Lower leg skin (tissue), 4 donors: ENCODE data around the gene SPPL2A. TPM values are rescaled to one million over a fixed set of nuclear protein-coding genes. Genes with fewer than 3 reads are reported as not detected.

Source experiments
- DNase-seq, 2 donors: peaks; one replicate each; pipeline ENCODE4 v3.0.0-alpha.2; 2019; ENCODE audit warnings: low spot score in 2 of 2
- H3K4me3 ChIP-seq: fragments of 200-600 bp; sonication (generic); 2 replicates; pipeline ENCODE4 v1.5.1; 2017; ENCODE audit warnings: mild to moderate bottlenecking, low read depth; ENCODE audit not compliant: poor library complexity, severe bottlenecking
- POLR2A ChIP-seq, 2 donors: fragments of 450-650 bp; IDR thresholded peaks; one replicate each; pipeline ENCODE4 v1.6.1; 2016 to 2017; ENCODE audit warnings: antibody characterized with exemption in 2 of 2, mild to moderate bottlenecking in 1 of 2, moderate library complexity in 1 of 2
- WGBS, 2 donors: methylation state at CpG; one replicate each; pipeline ENCODE4 v1.1.5; 2018; 5-methylcytosine and 5-hydroxymethylcytosine counted together
- intact Hi-C: fragments of 100-400 bp; cut with DNase I; formaldehyde crosslinking; loops from one replicate; pipeline ENCODE4 v1.15.0; 2023; ENCODE audit warnings: low total_unique reads
- total RNA-seq, 4 donors: library from RNA; depleted of rRNA; stranded (reverse); fragments of >200 nt; gene quantifications; one replicate each; pipeline ENCODE4 v1.1.0, GENCODE V29; 2016
- TF ChIP-seq, protein P1 (sequence below), 3 donors: fragments of 450-650 bp; IDR thresholded peaks; one replicate each; pipeline ENCODE4 v1.5.1; 2016; ENCODE audit warnings: antibody characterized with exemption in 3 of 3, mild to moderate bottlenecking in 3 of 3, moderate library complexity in 2 of 3

Gene SPPL2A
- total RNA-seq, 4 donors from 2014 or later, result 116 to 404 (median 151) TPM

DNA sequence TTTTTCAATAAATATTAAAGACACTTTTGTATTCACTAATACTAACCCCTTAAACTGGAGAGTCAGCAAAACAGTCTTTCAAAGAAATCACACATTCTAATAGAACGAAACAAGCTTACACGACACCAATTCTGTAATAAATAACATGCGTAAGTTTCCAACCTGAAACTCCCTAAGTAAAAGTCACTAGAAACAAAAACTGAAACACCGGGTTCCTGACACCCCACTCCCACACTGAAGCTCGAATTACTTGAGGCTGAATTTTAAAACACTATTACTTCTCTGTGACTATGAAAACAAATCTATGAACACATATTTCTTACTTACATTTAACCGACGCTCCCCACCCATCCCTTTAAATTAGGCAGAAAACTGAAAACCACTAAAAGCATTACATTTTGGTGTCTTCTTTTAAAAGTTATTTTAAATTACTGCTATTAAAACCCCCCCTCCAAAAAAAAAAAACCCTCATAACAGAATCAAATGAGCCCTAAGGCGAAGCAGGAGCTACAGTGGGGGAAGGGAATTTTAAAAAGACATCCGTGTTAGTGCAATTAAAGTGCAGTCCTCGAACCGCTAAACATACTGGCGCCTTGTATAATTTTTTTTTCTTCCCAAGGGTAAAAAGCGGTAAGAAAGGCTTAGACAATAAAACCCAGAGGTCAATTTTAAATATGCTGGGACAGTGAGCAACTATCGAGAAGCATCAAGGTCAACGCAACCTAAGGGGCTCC lies 878 bp downstream of the SPPL2A start:
- 1% methylated on average over 15 of the region's 15 CpGs for WGBS, 2 donors
- H3K4me3 ChIP-seq, result peak overlapping the region; percentile 57
- no peak for TF ChIP-seq POLR2A (IDR thresholded peaks at IDR 0.05)
- TF ChIP-seq, protein P1, sequence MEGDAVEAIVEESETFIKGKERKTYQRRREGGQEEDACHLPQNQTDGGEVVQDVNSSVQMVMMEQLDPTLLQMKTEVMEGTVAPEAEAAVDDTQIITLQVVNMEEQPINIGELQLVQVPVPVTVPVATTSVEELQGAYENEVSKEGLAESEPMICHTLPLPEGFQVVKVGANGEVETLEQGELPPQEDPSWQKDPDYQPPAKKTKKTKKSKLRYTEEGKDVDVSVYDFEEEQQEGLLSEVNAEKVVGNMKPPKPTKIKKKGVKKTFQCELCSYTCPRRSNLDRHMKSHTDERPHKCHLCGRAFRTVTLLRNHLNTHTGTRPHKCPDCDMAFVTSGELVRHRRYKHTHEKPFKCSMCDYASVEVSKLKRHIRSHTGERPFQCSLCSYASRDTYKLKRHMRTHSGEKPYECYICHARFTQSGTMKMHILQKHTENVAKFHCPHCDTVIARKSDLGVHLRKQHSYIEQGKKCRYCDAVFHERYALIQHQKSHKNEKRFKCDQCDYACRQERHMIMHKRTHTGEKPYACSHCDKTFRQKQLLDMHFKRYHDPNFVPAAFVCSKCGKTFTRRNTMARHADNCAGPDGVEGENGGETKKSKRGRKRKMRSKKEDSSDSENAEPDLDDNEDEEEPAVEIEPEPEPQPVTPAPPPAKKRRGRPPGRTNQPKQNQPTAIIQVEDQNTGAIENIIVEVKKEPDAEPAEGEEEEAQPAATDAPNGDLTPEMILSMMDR (IDR thresholded peaks at IDR 0.05), result no peak
- DNase-seq, result peak in 1 of 2 donors; percentile 12
- intact Hi-C loops, result no loop called here

DNA sequence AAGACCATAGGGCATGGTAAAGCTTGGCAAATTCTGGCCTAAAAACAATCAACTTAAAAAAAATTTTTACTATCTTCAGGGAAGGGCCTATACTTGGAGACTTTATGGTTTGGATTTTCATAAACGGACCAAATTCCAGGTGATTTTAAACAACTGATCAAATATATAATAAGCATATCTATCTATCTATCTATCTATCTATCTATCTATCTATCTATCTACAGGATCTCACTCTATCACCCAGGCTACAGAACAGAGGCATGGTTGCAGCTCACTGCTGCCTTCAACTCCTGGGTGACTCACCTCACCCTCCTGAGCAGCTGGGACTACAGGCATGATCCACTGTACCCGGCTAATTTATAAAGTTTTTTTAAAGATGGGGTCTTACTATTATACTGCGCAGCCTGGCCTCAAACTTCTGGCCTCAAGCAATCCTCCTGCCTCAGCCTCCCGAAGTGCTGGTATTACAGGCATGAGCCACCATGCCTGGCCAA lies 6.7 kb downstream of the SPPL2A start:
- peak in 1 of 2 donors; percentile 39 for DNase-seq
- TF ChIP-seq POLR2A (IDR thresholded peaks at IDR 0.05), result no peak
- TF ChIP-seq, protein P1 (IDR thresholded peaks at IDR 0.05), result no peak
- intact Hi-C loops, result no loop called here
- H3K4me3 ChIP-seq, result no peak overlapping the region
- WGBS, 2 donors, result 64 to 76% methylated on average over 4 of the region's 4 CpGs

DNA sequence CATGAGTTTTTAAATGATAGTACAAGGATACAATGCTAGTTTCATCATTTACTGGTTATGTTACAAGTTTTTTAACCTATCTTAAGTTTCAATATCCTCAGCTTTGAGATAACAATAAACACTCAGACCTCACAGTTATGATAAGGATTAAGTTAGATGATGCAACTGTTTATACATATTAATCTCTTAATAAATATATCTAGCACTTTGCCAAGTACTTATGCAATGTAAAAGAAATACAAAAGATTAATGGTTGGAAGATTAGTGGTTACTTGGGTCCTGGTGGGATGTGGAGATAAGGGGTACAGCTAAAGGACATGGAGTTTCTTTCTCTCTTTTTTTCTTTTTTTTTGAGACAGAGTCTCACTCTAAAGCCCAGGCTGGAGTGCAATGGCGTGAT lies 12.0 kb downstream of the SPPL2A start:
- 86 to 93% methylated on average over 1 of the region's 1 CpG for WGBS, 2 donors
- DNase-seq, result no peak
- intact Hi-C loops, result no loop called here
- no peak for TF ChIP-seq POLR2A (IDR thresholded peaks at IDR 0.05)
- TF ChIP-seq, protein P1 (IDR thresholded peaks at IDR 0.05), result no peak
- H3K4me3 ChIP-seq, result no peak overlapping the region

DNA sequence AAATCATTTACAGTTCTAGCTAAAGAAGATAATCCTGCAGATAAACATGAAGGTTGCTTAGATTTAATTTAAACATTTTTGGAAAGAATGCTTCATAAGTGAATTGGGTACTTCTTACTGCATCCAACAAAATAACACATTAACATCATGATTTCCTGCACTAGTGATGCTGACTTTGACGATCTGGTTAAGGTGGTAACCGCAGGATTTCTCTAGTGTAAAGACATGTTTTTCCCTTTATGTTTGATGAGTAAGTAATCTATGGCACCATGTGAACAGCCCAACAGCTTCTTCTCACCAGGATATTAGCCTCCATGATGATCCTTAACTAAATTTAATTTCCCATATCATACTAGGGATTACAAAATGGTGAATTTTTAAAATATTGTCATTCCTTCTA lies 14.1 kb downstream of the SPPL2A start:
- TF ChIP-seq POLR2A (IDR thresholded peaks at IDR 0.05), result no peak
- TF ChIP-seq, protein P1 (IDR thresholded peaks at IDR 0.05), result no peak
- no peak for DNase-seq

DNA sequence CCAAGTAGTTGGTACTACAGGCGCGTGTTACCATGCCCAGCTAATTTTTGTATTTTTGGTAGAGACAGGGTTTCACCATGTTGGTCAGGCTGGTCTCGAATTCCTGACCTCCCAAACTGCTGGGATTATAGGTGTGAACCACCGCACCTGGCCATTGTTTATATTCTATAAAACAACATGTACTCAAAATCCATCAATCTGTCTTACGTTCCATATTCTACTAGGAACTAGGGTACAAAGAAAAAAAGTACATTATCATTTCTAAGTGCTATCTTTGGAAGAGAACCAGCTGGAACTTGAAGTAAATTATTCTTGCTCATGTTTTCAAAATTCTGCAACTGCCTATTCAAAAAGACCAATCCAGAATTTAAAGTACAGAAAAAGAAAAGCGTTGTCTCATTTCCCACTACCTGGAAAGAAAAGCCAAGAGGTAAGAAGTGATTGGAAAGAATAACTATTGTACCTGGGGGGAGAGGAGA lies 15.2 kb downstream of the SPPL2A start:
- intact Hi-C loops, result no loop called here
- TF ChIP-seq, protein P1 (IDR thresholded peaks at IDR 0.05), result no peak
- TF ChIP-seq POLR2A (IDR thresholded peaks at IDR 0.05), result no peak
- DNase-seq, result no peak
- 68 to 75% methylated on average over 6 of the region's 6 CpGs for WGBS, 2 donors
- no peak overlapping the region for H3K4me3 ChIP-seq

More for the DNA sequence above, 14.1 kb downstream of the SPPL2A start:
- 87 to 92% methylated on average over 2 of the region's 2 CpGs for WGBS, 2 donors
- no peak overlapping the region for H3K4me3 ChIP-seq
- intact Hi-C loops, result no loop called here
